Stimulated activated CD8-positive, alpha-beta memory T cell treated with anti-CD3 and anti-CD28 coated beads, Interleukin-15, amount 100 ng/mL, for 24 hours (primary cell): ENCODE results near the gene DCAF15.

Experiments
- DNase-seq: peaks from one replicate; pipeline ENCODE4 v3.0.0-alpha.2; 2020; ENCODE audit warnings: low read depth

Gene DCAF15

DNA sequence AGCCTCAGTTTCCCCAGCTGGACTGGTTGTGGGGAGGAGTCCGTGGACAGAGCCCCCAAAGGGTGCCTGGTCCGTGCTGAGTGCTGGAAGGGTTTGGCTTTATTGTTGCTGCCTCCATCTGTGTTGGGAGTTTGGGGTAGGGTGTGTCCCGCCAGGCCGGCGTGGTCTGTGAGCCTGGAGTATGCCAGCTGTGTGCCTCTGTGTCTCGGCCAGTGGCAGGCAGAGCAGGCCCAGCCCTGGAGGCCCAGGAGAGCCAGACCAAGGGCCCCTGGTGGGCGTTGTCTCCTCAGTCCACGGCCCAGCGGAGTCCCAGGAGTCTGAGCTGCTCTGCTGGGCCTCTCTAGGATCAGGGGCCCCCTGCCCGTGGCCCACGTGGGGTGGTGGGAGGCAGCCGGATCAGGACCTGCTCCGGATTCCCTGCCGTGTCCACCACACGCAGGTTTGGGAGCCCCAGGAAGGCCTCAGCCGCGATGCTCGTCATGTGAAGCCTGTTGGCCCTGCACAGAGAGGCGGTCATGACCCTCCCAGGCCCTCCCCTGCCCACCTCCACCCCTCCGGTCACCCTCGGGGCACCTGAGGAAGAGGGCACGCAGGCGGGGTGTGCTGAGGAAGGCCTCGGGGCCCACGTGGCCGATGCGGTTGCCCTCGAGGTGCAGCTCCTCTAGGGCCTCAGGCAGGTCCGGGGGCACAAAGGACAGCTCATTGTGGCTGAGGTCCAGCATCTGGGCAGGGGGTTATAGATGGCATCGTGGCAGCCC, 20.7 kb upstream of the DCAF15 start:
- DNase-seq = no peak

DNA sequence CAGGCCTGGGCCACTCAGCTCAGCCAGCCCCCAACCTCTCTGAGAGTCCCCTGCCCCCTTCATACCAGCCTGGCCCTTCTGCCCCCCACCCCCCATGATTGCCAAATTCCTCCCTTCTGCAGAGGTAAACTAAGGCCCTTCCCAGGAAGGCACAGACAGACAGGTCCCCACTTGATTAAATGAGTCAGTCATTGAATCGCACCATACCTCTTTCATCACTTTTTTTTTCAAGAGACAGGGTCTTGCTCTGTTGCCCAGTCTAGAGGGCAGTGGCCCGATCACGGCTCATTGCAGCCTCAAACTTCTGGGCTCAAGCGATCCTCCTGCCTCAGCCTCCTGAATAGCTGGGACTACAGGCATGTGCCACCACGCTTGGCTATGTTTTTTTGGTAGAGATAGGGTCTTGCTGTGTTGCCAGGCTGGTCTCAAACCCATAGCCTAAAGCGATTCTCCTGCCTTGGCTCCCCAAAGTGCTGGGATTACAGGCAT, 20.1 kb upstream of the DCAF15 start:
- DNase-seq = no peak

DNA sequence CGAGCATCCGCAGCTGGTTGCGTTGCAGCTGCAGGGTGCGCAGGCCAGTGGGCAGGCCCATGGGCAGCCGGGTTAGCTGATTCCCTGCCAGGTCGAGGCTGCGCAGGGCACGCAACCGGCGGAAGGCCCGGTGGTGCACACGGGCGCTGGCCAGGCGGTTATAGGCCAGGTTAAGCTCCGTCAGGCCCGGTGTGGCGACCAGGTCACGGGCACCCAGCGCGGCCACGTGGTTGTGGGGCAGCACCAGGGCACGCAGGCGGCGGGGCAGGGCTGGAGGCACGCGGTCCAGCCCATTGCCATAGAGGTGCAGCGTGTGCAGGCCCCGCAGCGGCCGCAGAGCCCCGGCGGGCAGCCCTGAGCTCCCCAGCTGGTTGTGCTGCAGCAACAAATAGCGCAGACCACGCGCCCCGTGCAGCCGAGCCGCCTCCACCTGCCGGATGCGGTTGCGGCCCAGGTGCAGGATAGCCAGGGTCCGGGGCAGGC, 19.4 kb upstream of the DCAF15 start:
- DNase-seq = no peak

DNA sequence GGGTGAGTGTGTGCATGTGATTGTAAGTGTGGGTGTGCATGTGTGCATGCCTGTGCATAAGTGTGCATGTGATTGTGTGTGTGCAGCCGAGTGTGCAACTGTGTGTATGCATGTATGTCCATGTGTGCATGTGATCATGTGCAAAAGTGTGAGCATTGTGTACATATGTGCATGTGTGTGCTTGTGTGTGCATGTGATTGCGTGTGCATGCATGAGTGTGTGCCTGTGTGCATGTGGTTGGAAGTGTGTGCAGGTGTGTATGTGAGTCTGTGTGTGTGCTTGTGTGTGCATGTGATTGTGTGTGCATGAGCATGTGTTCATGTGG, 17.6 kb upstream of the DCAF15 start:
- DNase-seq = no peak

DNA sequence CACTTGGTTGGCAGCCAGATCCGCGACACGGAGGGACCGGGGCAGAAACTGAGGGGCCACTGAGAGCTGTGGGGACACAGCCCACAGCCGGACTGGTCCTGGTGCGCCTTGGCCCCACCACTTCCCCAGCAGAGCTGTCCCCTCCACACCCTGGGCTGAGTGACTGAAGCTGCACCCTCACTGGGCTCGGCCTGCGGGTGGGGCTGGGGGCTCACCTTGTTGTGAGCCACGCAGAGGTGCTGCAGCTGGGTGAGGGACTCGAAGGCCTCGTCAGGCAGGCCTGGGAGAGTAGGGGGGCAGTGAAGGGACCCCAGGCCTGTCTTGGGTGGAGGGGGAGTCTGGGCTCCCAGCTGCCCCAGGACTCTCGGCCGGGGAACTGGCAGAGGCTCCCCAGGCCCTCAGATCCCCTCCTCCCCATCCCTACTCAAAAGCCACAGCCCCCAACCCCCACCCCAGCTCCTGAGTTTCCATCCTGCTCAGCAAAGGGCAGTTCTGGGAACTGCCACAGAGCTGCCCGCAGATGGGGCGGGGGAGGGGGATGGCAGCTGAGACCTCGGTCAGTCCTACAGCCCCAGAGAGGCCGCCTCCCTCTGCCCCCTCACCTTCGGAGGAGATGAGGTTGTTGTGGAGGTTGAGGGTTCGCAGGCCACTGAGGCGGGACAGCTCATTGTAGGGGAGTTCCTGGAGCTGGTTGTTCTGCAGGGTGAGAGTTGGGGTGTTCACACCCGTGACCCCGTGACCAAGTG, 16.4 kb upstream of the DCAF15 start:
- no peak for DNase-seq

DNA sequence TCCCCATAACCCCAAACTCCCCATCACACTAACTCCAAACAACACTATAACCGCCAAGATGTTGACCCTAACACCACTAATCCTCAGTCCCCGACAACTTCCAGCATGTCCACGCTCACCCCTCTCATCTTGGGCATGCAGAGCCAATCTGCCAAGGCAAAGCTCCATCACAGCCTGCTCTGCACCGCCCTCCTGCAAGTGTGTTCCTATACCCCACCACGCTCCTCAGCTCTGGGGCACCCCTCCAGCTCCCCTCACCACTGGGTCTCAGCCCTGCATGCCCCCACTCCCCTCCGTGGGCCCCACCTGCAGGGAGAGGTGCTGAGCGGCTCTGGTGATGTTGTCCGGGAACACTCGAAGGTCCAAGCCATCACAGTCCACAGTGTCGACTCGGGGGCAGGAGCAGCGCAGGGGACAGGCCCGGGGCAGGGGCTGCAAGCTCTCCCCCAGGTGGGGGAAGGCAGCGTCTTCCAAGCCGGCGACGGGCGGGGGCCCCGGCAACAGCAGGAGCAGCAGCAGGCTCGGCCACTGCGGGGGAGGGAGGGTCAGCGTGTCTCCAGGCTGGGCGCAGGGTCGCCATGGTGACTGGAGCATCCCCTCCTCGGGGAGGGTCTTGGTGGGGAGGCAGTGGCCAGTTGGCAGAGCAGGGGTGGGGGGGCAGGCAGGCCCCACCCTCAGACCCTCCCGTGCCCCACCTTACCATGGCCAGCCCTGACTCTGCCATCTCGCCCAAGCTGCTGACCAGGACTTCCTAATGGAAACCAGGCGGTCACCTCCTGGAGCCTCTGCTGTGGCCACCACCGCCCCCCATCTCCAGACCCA, 14.6 kb upstream of the DCAF15 start:
- DNase-seq = no peak

DNA sequence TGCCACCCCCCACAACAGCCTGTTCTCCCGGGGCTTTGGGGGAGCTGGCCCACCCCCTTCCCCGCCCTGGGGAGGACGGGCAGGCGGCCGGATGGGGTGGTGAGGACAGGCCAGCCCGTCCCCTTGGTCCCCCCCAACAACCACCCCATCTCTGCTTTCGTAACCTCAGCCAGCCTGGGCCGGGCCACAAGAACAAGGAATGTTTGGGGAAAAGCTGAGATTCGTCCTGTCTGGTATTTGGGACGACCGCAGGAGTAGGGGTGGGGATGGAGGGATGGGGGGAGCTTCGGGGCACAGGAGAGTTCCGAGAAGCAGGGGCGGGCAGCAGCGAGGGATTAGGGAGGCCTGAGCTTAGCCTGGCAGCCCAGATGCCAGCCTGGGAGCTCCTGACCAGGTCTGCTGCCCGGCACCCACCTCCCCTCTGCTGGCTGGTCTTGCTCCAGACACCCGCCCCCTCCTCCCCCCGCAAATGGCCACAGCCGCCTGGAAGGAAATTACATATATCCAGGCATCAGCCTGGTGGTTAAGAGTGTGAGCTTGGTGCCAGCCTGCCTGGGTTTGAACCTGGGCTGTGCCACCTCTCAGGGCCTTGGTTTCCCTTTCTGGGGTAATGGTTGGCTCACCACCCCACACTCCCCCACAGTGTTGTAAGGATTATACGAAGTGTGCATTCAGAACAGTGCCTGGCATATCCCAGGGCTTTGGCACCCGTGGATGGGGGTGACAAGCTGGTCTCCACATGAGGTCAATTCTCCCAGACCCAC, 13.8 kb upstream of the DCAF15 start, which contains the start of gene PODNL1:
PODNL1 (minus strand) TSS at position 117 of the 764 bp plus-strand sequence. CDS start 236 bp downstream, outside the sequence.
- DNase-seq = no peak

DNA sequence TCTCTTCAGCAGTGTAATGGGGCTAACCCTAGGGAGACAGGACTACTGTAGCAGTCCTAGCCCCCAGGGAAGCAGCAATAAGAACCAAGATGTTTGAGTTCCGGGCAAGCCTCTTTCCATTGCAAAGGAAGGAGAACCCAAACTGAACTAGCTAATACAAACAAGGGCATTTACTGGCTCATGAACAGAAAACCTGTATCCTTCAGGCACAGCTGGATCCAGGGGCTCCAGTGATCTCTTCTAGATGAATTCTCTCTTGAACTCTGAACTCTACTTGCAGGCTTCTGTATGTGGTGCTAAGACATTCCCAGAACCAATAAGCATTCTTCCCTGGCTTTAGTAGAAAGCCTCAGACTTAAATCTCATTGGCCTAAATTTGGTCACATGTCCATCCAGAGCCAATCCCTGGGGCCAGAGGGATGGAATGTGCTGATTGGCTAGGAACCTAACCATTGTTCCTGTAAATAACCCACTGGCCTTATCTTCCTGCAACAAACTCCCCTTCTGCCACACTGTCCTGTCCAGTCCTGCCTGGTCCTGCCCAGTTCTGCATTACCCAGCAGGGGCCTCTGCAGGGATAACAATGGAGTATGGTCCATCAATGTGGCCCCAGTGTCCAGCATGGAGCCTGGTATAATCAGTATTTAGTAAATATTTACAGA, 10.2 kb upstream of the DCAF15 start:
- DNase-seq = no peak

DNA sequence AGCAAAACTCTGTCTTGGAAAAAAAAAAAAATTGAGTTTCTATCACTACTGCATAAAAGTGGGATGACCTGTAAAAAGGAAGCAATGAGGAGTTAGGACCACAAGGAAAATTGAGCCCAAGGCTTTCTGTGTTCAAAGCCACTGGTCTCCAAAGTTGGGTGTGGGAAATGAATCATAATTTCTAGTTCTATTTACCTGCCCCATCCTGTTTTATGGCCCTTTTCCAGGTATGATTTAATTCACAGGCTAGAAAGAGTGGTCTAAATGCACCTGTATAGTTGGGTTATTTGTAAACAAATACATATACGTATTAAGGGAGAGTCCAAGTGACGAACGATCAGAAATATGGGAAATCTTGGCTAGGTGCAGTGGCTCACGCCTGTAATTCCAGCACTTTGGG, 5.9 kb upstream of the DCAF15 start:
- DNase-seq = no peak

DNA sequence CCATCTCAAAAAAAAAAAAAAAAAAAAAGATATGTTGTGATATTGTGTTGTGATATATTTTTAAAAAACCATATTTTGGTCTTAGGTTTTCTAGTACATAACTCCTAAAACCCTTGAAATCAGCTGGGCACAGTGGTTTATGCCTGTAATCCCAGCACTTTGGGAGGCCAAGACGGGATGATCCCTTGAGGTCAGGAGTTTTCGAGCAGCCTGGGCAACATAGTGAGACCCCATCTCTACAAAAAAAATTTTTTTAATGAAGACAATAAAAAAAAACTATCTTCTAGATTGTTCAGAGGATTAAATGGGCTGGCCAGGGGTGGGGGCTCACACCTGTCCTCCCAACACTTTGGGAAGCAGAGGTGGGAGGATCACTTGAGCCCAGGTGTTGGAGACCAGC, 1.3 kb upstream of the DCAF15 start:
- no peak for DNase-seq

DNA sequence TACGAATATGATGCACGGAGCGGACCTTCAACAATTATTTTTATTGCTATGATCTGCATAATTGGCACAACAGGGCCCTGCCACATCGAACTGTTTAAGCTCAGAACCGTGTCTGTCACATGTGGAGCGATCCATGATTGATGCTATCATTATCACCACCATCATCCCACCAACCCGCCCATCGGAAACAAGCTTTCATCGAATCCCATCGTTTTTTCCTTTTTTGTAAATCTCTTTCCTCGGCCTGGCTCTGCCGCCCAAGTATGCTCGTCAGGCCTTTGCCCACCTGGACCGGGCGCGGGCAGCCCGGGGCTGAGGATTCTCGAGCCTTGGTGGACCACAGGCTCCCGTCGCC, 533 bp upstream of the DCAF15 start:
- DNase-seq = no peak

DNA sequence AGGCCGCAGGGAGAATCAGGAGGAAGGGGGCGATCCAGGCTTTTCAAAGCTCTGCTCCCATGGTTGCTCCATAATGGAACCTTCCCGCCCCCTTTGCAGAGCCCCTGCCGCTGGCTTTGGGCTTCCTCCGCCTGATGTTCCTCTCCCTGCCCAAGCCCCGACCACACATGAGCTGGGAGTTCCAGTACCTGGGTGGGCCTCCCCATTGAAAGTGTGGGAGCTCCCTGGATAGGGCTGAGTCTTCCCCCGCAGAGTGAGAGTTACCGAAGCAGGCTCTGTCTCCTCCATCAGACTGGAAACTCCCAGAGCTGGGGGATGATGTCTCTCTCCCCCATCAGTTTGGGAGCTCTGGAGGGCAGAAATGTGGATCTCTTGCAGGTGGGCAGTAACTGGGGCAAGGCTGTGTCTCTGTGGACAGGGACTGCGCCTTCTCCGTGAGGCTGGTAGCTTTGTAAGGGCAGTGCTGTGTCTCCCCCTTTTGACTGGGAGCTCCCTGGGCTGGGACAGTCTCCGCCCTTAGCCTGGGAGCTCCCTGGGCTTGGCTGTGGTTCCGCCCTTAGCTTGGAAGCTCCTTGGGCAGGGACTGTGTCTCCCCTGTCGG, 722 bp downstream of the DCAF15 start:
- no peak for DNase-seq

DNA sequence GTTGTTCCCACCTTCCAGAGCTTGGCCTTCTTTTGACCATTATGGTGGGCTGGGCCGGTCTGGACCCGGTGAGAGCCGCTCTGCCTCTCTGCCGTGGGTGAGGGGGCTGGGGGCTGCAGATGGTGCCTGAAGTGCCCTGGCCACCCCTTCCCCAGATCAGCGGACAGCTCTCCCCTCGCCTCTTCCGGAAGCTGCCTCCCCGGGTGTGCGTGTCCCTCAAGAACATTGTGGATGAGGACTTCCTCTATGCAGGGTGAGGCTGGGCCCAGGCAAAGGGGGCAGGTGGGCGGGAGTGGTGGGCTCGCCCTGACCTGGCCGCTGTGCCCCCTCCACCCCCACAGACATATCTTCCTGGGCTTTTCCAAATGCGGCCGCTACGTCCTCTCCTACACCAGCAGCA, 1.9 kb downstream of the DCAF15 start:
- no peak for DNase-seq

DNA sequence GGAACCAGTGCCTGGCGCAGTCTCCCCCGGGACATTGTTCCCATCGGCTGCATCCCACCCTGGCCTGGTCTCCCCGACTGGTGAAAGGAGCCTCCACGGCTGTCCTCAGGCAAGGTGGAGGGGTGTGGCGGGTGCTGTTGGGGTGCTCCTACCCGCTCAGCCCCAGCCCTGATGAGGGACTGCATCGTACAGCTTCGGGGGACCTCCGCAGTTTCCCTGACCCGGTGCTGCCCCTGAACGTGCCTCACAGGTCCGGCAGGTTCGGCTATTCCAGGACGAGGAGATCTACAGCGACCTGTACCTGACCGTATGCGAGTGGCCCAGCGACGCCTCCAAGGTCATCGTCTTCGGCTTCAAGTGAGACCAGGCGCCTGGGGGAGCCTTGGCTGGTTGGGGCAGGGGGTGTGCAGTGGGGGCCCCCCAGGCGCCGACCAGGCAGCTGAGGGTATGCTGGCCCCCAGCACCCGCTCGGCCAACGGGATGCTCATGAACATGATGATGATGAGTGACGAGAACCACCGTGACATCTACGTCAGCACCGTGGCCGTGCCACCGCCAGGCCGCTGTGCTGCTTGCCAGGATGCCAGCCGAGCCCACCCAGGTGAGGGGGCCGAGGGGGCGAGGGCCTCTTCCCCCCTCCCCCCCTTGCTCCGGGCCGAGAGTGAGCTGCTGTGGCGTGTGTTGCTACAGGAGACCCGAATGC, 3.5 kb downstream of the DCAF15 start:
- DNase-seq = no peak

DNA sequence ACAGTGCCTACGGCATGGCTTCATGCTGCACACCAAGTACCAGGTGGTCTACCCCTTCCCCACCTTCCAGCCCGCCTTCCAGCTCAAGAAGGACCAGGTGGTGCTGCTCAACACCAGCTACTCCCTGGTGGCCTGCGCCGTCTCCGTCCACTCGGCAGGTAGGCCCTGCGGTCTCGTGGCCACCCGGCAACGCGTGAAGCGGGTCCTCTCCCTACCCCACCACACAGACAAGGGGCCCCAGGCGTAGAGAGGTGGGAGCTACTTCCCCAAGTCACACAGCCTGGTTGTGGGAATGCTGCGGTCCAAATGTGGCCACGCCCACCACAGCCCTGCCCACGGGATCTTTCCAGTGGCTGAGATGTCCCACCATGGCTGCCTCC, 4.0 kb downstream of the DCAF15 start:
- DNase-seq = no peak

DNA sequence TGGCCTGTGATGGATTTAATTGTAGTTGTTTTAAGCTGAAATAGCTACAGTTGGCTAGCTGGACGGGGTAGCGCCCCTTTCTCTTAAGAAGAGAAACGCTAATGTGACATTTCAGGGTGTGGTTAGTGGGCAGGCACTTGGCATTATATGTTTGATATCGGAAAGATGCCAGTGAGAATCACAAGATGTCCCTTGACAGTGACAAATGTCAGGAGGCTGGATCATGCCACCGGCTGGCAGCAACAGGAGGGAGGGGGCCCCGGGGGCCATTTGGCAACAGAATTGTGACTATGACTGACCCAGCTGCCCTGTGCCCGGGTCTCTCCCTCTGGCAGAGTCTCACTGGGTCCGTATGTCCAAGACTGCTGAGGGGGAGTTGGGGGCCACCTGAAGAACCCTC, 4.7 kb downstream of the DCAF15 start:
- no peak for DNase-seq

DNA sequence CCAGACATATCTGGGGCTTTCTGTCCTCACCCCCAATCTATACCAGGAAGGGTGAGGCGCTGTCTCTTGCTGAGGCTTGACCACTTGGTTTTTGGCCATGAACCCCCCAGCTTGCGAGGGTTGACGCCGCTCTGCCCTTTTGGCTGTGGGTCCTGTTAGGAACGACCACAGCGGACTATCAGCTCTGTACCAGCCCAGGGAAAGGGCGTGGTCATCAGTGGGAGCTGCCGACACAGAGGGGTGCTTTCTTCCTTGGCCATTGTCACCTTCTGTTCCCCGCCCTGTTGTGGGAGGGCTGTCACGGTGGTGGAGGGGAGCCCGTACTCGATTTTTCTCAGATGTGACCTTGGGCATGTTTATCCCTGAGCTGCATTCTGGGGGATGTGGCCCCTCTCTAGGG, 5.7 kb downstream of the DCAF15 start:
- no peak for DNase-seq

DNA sequence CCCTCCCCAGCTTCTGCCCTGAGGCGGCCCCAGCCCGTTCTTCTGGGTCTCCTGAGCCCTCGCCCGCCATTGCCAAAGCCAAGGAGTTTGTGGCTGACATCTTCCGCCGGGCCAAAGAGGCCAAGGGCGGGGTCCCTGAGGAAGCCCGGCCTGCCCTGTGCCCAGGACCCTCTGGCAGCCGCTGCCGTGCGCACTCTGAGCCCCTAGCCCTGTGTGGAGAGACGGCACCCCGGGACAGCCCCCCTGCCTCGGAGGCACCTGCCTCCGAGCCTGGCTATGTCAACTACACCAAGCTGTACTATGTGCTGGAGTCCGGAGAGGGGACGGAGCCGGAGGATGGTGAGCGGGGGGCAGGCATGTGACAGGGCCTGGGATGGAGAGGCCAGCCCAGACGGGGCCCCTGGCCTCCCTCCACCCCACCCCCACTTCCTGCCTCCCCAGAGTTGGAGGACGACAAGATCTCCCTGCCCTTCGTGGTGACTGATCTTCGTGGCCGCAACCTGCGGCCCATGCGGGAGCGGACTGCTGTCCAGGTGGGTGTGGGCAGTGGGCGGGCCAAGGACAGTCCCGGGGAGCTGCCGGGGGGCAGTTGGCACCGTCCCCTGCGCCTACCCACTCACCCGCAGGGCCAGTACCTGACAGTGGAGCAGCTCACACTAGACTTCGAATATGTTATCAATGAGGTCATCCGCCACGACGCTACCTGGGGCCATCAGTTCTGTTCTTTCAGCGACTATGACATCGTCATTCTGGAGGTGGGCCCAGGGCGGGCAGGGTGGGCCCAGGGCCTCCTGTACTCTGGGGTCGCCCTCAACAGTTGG, 7.0 kb downstream of the DCAF15 start:
- DNase-seq = no peak
